Activated gamma-delta T cell treated with anti-CD3 and anti-CD28 coated beads, Interleukin-2, amount 50 U/mL, for 16 hours (primary cell): ENCODE results near the gene PPFIBP2.

Experiments used
- DNase-seq: peaks from one replicate; pipeline ENCODE4 v3.0.0-alpha.2; 2020; ENCODE audit warnings: low read depth

Gene PPFIBP2

DNA sequence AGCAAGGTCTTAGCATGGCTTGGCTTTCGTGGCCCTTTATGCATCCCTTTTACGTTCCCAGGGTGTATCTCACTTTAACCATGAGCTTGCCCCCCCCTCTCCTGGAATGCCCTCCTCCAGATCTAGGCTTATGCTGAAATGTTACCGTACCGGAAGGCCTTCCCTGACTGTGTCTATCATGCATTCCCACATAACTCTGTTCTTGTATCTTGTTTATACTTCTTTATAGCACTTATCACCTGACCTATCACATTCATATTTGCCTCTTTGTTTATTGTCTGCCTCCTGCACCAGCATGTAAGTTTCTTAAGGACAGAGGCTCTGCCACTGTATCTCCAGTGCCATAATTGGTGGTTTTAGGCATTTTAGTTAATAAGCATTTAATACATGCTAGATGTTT is 38.9 kb downstream of the PPFIBP2 start:
- DNase-seq, result no peak

DNA sequence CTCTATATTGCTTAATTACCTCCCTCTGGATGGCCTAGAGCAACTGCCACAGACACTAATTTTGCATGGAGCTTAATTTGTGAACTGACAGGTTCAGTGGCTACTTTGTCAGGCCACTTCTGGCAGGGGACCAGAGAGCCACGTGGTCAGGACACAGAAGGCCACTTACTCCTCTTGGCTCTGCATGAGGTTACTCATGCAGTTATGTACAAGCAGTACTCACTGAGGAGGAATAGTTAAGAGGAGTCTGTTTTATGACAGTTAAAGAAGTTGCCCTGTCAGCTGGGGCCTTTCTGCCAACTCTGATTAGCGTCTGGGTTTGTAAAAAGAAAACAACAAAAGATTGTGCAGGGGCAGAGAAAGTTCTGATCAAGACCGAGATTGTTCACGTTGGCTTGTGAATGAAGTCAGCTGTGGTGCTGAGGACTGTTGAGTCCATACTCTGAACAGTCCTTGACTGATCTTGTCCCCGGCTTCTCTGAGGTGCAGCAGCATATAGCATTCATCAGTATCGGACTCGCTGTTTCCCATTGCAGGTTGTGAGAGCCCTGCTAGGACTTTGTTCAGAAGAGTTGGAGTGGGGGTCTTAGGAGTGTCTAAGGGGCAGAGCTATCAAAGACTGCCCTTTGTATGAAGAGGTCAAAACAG is 41.4 kb downstream of the PPFIBP2 start:
- no peak for DNase-seq

DNA sequence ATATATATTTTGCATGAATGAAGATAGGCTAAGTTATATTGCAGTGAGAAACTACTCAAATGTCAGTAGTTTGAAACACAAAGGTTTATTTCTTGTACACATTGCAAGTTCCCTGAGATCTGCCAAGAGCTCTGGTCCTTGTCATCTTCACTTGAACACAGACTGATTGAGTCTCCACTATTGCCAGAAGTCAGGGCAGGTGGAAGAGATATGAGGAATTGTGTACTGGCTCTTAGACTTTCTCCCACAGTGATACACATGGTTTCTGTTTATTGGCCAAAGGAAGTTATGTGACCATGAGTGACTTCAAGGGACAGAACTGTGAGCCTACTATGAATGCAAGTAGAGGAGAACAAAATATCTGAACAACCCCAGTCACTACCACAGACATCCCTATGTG is 44.2 kb downstream of the PPFIBP2 start:
- DNase-seq, result no peak

DNA sequence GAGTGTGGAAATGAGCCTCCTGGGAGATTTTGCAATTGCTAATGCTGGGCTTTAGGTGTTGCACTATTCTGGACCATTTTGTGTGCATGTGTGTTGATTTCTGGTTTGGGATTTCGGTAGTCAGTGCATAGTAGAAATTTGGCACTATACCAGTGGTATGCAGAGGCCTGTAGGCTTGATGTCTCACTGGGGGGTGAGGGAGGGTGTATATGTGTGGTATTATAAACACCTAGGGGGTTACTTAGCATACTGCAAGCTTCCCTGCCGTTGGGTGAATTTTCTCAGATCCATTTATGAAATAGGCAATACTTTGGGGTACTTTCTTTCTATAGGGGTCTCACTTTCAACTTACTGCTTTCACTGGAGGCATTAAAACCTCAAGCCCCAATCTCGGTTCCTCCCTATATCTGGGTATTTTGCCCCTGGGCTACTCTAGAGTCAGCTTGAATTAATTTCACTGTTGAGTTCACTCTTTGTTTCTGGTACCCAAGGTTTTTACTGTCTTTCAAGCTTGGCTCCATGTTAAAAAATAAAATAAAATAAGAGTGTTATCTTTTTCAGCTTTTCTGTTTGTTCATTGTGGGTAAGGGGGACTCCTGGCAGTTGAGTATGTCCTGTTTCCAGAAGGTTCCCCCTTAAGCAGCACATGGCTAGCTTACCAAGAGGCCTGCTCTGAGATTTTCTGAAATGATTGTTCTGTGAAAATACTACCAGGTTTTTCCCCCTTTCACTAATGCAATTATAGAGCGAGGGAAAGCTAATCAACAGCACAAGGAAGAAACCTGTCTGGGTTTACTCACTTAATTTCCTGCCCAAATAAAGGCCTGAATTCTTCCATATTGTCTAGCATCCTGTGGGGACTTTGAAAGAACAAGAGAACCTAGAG is 45.8 kb downstream of the PPFIBP2 start:
- no peak for DNase-seq

DNA sequence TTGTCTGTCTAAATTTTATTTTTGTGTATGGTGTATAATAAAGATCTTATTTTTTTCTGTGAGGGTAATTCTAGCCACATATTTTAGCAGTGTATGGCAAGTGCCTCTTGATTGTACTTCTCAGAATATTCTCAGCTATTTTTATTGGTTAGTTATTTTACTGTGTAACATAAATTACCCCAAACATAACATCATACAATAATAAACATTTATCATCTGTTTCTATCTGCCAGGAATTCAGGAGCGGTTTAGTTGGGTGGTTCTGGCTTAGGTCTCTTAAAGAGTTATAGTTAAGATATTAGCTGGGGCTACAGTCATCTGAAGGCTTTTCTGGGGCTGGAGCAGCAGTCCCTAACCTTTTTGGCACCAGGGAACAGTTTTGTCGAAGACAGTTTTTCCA is 47.8 kb downstream of the PPFIBP2 start:
- DNase-seq, result no peak

DNA sequence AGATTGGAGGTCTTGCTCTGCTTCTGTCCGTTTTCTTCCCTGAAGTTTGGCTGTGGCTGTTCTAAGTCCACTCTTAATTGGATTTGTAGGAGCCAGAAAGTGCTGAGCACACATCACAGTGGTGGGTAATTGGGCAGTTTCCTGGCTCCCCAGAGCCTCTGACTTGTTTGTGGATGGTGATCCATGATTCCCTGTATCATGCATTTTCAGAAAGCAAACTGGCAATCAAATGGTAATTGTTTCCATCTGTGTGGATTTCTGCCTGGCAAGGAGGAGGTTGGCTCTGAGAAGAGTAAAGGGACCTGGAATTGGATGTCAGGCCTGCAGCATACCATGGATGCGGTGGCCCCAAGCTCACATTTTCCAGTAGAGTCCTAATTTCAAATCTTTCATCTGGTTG is 49.5 kb downstream of the PPFIBP2 start:
- no peak for DNase-seq

- DNase-seq, result no peak
Measured at GRCh38 chr11:7564803-7565202, 51.0 kb downstream of the PPFIBP2 start.

- DNase-seq, result no peak
Measured at GRCh38 chr11:7567311-7567710, 53.5 kb downstream of the PPFIBP2 start.

DNA sequence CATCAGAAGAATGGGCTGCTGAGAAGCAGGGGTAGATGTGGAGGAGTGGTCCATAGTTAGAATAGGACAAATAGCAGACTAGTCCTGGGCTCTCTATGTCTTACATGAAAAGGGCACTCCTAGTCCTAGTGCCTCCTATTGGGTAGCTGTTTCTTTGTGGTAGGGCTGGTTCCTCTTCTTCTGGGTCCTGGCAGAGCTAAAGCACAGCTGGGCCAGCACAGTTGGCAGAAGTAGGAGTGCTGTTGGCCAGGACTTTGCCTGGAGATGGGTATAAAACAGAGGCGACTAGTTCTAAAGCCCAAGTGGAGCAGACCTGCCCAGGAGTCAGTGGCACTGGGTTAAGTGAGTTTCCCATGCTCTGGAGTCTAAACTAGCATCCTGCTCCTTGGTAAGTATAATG is 55.2 kb downstream of the PPFIBP2 start:
- DNase-seq, result no peak

DNA sequence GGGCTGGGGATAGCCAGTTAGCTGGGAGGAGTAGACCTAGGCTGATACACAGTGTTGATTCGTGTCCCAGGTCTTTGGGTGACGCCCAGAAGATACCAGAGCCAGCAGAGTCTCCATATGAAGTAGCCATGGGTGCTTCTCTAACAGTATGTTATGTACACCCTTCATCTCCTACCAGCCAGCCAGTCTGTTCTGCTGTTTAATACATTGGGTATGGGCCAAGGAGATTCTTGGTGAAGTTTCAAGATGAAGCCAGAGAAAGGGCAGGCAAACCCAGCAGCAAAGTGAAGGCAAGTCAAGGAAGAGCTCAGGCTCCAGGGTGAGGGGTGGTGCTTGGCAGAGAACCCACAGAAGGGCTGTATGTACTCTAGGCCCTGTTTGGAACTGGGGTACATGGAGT is 56.4 kb downstream of the PPFIBP2 start:
- no peak for DNase-seq

GRCh38 chr11:7570938-7571521 is 57.2 kb downstream of the PPFIBP2 start:
- DNase-seq, result no peak

DNA sequence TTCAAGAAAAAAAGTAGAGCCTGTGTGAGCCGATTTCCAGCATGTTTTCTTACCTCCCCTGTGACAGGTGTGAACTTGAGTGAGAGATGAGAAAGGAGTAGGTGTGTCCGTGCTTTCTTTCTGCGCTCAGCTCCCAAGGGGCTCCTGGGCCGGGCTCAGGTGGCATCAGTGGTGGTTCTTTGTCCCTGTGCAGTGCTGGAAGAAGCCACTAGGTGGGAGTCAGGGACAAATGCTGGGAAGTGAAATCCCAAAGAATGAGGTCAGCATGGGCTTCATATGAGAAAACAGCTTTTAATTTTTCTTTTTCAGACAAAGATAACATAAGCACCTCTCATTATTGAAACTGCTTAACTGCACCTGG is 57.8 kb downstream of the PPFIBP2 start:
- no peak for DNase-seq

- DNase-seq, result no peak
Measured at GRCh38 chr11:7572001-7572712, 58.4 kb downstream of the PPFIBP2 start.

DNA sequence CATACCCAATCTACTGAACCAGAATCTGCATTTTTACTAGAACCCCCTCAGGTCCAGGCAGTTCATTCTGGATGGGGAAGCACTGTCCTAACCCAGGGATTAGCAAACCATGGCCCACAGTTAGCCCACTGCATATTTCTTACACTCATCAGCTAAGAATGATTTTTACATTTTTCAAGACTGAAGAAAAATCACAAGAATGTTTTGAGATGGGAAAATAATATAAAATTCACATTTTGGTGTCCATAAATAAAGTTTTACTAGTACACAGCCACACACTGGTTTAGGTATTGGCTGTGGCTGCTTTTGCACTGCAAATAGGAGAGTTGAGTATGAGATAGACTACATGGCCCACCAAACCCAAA is 59.4 kb downstream of the PPFIBP2 start:
- no peak for DNase-seq

GRCh38 chr11:7573558-7574296 is 59.9 kb downstream of the PPFIBP2 start:
- DNase-seq, result no peak

DNA sequence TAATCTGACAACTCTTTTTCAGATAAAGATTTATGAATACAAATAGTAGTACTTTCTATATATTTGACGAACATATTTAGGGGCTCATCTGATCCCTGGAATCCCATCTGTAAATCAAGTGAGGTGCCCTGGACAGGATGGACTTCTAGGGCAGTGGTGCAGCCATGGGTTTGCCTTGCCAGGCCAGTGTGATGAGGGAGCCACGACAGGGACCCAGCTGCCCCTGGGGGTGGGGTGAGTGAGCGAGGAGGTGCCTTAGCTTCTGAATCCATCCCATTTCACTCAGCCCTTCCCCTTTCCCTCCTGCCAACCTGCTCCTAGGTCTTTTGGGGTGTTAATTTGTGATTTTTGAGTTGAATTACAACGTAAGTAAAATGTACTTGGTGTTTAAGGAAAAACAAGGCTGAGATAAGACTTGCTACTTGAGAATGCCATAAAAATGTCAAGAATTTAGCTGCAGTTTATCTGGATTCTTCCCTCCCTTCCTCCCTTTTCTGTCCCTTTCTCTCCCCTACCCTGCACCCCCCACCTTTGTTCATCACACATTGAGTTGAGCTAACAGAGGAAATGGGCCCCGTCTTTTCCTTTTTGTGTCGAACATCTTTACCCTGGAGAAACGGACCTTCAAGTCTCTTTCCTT is 60.8 kb downstream of the PPFIBP2 start:
- DNase-seq, result no peak

GRCh38 chr11:7575841-7576725 is 62.3 kb downstream of the PPFIBP2 start:
- no peak for DNase-seq

DNA sequence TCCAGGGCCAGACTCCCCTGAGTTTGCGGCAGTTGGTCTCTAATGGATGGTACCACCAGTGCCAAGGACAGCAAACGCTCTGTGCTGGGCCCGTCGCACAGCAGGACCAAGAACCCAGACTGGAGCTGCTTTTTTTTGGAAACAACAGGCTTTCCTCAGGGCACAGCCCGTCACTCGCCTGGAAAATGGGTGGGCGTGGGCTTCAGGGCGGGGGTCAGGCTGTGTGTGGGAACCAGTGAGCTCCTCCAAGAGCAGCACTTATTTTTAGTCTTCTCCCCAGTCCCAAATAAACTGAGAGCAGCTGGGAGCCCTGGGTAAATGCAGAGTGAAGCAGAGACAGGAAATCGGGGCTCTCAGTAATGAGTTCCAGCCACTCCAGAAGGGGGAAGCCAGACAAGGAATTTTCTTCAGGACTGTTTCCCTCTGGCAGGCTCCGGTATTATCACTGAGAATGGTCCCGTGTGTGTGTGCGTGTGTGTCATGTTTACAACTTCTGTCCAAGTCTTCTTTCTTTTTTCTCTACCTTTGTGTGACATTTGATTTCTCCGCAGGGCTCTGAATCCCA is 63.0 kb downstream of the PPFIBP2 start:
- no peak for DNase-seq

DNA sequence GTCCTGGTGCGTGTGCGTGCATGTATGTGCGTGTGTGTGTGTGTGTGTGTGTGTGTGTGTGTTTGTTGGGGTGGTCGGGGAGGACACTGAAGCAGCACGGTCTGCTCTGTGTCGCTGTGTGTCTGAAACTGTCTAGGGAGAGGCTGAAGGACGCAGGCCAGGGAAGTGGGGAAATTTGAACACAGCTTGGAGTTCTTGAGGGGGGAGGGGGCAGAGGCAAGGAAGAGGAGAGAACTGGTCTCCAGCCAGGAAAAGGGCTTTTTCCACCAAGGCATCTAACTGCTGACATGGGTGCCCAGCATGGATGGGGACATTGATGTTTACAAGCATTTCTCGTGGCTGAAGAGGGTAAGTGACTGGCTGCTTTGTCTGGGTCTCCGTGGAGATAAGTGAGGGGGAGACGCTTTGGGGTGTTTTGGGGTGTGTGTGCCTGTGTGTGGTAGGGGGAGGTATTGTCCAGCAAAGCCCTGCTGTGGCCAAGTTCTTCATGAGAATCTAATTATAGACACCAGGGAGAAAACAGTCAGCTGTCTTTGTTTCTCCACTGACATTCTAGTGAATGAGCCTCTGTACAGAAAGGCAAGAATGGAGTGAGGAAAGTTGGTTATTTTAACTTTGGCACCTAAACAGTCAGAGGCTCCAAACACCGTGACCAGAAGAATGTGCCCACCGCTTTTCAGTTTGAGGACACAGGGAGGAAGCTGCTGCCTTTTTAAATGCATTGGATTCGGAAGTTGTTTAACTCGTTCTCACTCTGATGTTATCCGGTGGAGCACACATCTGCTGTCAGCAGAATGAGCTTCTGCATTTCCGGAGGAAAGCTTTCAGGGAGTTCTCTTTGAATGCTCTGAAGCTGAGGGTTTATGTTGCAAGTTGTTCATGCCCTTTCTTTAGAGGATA is 63.7 kb downstream of the PPFIBP2 start:
- DNase-seq, result no peak
